GM21825 (cell line): ENCODE data around the gene HPCAL1.

Experiments used
- ATAC-seq: cut with Tn5 transposase; IDR thresholded peaks from one replicate; pipeline ENCODE4 v1.9.1; 2021; ENCODE audit warnings: mild to moderate bottlenecking, moderate library complexity; ENCODE audit not compliant: unreplicated experiment

Gene HPCAL1

GRCh38 chr2:10400978-10401951 is 98.6 kb downstream of the HPCAL1 start:
- ATAC-seq, result no peak

GRCh38 chr2:10402062-10402585 is 99.4 kb downstream of the HPCAL1 start:
- ATAC-seq, result no peak

GRCh38 chr2:10402653-10403215 is 100.0 kb downstream of the HPCAL1 start:
- ATAC-seq, result no peak

DNA sequence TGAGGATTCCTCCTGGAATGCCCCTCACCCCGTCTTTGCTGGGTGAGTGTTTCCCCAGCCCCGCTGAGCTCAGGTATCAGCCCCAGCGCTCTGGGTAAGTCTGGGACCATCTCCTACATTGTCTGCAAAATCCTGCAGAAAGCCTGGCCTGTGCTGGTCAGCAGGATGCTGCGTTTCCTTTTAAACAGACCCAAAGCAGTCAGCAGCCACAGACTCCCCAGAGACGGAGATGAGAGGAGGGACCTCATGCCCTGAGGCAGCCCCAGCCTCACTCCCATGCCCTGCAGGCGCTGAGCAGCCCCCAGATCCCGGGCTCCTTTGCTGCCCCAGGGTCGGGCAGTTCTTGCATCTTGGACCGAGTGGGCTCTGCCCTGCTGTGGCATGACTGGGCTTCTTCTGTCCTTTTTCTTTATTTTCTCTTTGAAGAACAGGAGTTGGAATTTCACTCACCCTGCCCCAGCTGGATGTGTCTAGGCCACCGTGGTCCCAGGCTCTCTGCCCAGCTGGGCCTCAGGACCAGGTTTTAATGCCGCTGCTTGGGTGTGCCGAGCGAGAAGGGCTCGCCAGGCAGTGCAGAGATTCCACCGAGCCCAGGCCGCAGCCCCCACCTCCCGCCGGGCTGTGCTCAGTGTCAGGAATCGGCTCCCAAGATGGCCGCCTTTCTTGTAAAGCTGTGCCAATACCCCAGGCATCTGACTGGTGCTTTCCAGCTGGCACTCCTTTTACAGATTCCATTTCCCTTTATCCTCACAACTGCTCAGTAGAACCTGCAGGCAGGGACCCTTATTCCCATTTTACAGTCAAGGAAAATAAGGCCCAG is 101.8 kb downstream of the HPCAL1 start:
- ATAC-seq, result no peak

DNA sequence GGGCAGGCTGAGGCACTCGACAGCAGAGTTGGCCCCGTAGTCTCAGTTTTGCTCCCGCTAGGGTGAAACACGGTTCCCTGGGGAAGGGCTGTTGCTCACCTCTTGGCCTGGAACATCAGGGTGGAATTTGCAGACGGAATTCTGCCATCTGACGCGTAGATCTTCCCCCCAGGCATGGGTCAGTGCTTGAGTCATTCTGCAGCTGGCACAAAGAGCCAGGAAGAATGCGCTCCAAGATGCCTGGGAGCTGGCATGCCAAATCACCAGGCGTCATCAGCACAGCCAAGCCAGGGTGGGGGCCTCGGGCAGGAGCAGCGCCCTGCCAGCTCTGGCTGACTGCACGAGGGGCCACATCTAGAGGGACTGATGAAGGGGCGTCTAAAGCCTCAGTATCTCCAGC is 102.7 kb downstream of the HPCAL1 start:
- no peak for ATAC-seq

DNA sequence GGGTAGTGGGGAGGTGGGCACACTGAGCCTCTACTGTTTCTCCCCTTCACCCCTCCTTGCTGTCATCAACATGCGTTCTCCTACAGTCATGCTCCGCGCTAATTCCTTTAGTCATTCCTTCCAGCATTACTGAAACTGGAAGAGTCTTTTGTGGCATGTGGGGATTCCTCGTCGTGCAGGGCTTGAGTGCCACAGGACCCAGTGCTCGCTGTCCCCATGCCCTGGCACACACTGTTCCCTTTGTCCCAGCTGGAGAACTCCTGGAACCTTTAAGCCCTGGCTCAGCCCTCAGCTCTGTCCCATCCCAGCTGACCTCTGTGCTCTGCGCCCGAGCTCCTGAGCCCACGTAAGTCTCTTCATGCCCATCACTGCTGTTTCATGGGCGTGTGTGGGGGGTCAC is 103.3 kb downstream of the HPCAL1 start:
- ATAC-seq, result no peak

DNA sequence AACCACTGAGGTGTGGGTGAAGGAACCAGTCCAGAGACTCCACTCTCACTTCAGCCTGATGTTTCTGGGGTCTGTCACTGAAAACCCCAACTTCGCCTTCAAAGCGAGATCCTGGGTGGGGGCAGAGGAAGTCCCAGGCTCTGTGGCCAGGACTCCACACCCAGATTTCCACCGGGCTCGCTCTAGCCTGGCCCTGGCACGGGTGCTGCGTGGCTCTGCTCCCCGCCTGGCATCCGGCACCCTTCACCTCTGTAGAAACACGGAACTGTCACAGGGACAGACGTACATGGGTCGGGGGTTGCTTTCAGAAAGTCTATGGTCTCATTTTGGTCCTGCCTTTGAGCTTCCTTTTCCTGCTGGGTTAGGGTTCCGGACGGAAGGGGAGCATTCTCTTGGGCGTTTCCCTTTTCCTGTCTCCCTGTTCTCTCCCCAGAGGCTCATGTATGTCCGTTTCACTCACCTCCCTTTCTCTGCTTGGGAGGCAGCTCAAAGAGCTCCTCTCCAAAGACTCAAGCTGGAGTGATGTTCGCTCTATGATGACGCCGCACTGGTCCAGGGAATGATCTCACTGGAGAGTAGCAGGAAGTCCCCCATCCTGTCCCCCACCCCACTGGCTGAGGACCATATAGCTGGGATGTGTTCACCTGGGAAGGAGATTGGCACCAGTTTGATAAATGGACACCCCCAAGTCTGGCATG is 103.9 kb downstream of the HPCAL1 start:
- ATAC-seq, result no peak

DNA sequence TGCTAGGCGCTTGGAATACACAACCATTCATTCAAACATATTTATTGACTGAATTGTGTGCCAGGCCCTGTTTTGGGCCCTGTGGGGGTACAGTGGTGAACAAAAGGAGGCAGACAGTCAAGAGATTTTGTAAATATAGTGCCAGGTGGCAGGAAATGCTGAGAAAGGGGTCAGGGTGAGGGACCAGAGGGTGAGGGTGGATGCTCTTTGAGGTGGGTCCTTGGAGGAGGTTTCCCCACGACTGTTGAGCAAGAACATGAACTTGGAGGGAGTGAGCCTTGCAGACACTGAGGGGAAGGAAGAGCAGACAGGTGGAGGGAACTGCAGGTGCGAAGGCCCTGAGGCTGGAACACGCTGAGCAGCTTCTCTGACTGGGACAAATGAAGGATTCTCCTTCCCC is 104.7 kb downstream of the HPCAL1 start:
- no peak for ATAC-seq

DNA sequence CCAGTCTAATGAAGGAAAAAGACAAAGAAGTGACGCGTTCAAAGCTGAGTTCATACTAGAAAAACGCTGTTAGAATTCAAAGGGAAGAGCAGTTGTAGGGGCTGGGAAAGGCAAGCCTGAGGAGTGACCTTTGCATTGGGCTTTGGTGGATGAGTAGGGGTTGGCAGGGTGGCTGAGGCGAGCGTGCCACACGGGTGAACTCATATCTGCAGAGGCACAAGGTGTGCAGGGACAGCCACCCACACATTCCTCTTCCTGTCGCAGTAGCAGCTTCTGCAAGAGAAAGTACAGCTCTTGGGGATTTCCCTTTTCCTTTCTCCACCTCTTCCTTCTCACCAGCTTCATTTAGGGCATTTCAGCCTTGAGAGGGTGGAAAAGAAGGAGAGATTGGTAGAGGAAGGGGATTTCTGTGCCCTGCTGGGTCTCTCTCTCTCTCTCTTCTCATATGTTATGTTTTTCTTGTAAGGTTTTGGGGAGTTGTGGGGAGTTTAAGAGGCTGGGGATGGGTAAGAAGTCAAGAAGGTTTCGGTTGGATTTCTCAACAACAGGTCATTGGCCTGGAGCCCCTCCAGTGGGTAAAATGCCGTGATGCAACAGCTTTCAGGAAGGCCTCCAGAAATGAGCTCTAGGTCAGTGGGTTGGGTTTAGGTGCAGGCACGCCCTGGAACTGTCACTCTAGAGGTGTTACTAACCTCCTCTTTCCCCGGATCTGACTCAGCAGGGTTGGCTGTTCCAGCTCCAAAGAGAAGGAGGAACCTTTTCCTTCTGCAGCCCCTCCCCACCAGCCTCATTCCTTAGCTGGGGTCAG is 105.3 kb downstream of the HPCAL1 start:
- ATAC-seq, result peak; percentile 46

DNA sequence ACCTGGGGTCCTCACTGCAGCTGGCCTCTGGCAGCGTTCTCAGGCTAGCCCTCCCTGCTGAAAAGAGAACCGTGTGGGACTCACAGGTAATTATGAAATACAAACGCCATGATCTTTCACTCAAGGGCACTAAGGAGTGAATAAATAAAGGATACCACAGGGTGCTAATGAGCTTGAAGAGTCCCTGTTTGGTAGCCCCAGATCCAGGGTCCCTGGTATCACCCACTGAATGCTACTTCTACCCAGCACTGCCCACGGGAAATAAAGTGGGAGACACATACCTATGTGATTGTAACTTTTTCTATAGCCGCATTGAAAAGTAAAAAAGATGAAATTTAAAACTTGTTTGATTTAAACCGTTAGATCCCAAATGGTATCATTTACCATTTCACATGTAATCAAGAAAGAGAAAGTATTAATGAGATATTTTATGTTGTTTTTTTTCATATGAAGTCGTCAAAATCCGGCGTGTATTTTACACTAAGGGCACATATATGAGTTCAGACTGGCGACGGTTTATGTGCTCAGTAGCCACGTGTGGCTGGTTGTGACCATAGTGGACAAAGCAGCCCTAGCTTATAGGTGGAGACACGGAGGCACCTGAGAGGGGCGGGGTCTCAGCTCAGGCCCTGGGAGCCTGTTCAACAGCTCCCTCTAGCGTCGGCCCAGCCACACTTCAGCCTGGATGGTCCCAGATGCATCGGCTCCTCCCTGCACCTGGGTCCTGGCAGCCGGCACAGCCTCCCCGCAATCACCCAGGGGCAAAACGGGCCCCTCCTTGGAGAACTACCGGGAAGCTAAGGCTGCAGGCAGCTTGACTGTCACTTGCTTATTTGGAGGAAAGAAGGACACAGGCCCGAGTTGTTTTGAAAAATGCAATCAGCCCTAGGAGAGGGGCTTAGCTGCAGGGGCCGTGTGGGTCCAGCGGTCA is 106.2 kb downstream of the HPCAL1 start:
- peak; percentile 49 for ATAC-seq

DNA sequence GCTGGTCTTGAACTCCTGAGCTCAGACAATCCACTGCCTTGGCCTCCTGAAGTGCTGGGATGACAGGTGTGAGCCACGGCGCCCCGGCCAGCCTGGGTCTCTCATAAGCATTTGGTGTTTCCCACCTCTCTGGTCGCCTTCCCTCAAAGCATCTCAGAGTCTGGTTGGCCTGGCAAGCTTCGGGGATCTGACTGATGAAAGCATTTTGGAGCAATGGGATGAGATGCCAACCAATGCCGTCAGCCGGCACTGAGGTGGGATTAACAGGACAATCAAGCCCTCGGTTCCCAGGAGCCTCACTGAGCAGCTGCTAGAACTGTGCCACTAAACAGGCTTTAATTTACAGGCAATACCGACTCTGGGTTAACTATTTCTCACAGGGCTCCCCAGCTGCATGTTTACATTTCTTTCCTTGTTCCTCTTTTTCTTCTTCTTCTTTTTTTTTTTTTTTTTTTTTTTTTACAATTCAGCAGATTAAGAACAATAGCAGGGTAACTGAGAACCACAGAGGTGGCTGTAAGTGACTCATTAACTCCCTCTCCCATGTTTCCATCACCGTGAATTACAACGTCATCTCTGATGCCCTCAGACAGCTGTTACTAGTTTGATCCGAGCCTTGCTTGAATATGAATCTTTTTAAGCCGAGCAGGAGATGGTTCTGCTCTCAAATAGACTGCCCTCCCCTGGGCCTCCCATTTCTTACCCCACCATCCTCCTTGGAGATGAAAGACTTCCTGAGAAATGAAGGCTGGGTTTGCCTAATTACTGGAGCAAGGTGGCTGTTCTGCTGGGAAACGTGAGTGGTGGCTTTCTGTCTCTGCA is 107.5 kb downstream of the HPCAL1 start:
- ATAC-seq, result peak; percentile 62

DNA sequence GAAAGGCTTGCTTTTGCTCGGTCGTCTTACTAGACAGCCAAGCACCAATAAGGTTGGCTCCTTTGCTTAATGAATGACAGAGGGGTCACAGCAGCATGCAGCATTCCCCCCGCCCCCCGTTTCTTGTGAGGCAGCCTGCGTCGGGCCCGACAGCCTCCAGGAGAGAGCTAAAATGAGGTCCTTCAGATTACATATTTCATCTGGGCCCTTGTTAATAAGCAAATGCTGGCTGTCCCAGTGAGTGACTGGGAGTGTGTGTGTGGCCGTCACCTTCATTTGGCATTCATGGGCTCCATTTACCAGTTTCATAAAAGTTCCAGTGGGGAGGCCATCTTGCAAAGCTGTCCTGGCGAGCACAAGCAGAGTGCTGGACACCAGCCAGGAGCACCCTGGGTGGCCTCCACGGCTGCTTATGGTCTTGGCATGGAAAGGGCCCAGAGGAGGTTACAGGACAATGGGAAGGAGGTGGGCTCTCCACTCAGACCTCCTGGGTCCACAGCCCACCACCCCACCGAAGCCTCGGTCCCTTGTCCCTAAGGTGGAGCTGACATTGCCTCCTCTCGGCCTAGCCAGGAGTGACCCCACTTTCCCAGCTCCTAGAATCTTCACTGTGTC is 108.2 kb downstream of the HPCAL1 start:
- ATAC-seq, result no peak

DNA sequence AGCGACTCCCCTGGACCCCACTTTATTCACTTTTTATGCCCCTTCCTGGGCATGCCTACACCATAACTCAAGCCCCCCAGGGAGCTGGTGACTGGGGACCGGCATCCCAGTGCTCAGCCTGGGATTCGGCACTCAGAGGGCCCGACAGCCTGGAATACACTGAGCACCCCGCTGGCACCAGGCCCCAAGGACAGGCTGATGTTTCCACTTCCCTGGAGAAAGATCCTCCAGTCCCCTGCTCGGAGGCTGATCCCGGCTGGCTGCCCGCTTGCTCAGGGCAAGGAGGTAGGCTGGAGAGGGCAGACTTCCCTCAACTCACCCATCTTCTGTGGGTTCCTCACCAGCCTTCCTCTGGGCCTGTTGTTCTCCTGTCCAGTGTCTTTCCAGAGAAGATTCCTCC is 108.9 kb downstream of the HPCAL1 start:
- ATAC-seq, result no peak

DNA sequence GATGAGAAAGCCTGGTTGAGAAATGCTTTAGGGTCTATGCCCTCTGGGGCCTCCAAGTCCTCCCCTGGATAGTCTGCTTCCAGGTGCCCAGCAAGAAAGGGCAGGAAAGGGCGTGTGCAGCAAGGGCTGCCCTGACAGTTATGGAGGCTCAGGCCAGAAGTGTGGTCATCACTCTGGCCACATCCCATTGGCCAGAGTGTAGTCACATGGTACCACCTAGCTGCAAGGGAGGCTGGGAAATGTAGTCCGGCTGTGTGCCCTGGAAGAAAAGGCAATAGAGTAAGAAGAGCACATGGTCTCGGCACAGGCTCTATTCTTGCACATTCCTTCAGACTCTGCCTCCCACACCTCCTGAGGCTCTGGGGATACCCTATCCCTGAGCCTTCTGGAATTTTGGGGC is 109.7 kb downstream of the HPCAL1 start:
- ATAC-seq, result no peak

DNA sequence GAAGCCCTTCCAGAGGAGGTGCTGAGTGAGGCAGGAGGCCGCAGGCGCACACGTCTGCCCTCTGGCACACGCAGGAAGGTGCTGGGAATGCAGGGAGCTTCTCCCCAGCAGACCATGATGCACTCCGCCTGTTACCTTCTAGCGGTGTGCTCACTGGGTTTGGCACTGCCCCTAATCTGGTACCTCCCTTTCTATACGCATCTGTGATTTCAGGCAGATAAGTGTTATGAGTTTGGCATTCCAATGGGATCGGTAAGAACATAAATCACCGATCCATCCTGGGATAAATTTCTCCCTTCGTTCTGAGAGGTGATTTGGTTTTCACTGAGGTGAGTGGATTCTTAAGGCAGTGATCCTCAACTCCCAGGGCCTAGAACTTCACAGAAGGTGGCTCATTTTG is 110.8 kb downstream of the HPCAL1 start:
- ATAC-seq, result no peak

DNA sequence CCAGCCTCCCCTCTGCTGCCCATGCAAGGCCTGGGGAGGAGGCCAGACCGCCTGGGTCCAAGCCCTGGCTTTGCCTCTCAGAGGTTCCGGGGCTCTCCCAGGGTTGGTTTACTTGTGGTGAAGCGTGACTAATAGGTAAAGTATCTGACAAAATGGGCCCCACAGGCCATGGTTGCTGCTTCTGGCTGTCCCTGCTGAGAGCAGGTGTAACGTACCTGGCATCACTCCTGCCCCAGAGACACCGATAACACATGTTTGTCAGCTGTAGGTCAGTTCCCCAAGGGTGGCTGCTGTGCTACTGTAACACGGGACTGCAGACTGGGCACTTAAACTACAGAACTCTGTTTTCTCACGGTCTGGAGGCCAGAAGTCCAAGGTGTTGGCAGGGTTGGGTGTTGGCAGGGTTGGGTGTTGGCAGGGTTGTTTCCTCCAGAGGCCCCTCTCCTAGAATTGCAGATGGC is 111.3 kb downstream of the HPCAL1 start:
- no peak for ATAC-seq

DNA sequence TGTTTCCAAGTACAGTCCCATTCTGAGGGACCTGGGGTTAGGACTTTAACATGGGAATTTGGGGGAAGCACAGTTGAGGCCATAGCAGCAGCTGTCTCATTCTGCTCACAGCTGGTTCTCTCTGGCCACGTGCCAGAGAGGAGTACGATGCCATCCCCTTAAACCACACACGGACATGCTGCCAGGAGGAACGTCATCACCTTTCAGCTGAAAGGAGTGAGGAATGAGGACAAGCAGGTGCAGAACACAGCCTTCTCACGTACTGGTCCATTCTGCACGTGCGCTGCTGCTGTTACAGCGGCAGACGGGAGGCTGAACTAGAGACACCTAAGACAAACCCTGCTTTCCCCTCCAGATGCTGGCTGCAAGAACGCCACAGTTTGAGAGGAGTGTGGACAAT is 111.9 kb downstream of the HPCAL1 start:
- ATAC-seq, result no peak
